HEK293T (cell line): ENCODE results near the gene NLGN4Y.

Source experiments
- ARNT ChIP-seq: fragments of 450-650 bp; IDR thresholded peaks from 2 replicates; pipeline ENCODE4 v1.6.1; 2017; ENCODE audit warnings: mild to moderate bottlenecking
- BHLHE40 ChIP-seq: fragments of 450-650 bp; IDR thresholded peaks from 2 replicates; pipeline ENCODE4 v1.6.1; 2016; ENCODE audit warnings: mild to moderate bottlenecking, moderate library complexity, borderline replicate concordance
- CTBP1 ChIP-seq: fragments of 450-650 bp; IDR thresholded peaks from 2 replicates; pipeline ENCODE4 v1.6.1; 2016; ENCODE audit warnings: borderline replicate concordance
- ELF4 ChIP-seq: fragments of 450-650 bp; IDR thresholded peaks from 2 replicates; pipeline ENCODE4 v1.6.1; 2017; ENCODE audit warnings: antibody characterized with exemption
- FOXA1 ChIP-seq: fragments of 450-650 bp; IDR thresholded peaks from 2 replicates; pipeline ENCODE4 v1.6.1; 2016; ENCODE audit warnings: mild to moderate bottlenecking
- FOXK2 ChIP-seq: fragments of 450-650 bp; IDR thresholded peaks from 2 replicates; pipeline ENCODE4 v1.6.1; 2016; ENCODE audit warnings: mild to moderate bottlenecking
- L3MBTL2 ChIP-seq: fragments of 450-650 bp; conservative IDR thresholded peaks from 2 replicates; pipeline ENCODE4 v1.6.1; 2016; ENCODE audit warnings: mild to moderate bottlenecking
- NFRKB ChIP-seq: fragments of 450-650 bp; IDR thresholded peaks from 2 replicates; pipeline ENCODE4 v1.6.1; 2016; ENCODE audit warnings: mild to moderate bottlenecking, moderate library complexity
- PKNOX1 ChIP-seq: fragments of 450-650 bp; IDR thresholded peaks from 2 replicates; pipeline ENCODE4 v1.6.1; 2016
- SP1 ChIP-seq: fragments of 450-650 bp; IDR thresholded peaks from 2 replicates; pipeline ENCODE4 v1.6.1; 2017
- SUZ12 ChIP-seq: fragments of 450-650 bp; IDR thresholded peaks from 2 replicates; pipeline ENCODE4 v1.6.1; 2016; ENCODE audit warnings: mild to moderate bottlenecking
- TARDBP ChIP-seq: fragments of 450-650 bp; IDR thresholded peaks from 2 replicates; pipeline ENCODE4 v1.6.1; 2016

DNA sequence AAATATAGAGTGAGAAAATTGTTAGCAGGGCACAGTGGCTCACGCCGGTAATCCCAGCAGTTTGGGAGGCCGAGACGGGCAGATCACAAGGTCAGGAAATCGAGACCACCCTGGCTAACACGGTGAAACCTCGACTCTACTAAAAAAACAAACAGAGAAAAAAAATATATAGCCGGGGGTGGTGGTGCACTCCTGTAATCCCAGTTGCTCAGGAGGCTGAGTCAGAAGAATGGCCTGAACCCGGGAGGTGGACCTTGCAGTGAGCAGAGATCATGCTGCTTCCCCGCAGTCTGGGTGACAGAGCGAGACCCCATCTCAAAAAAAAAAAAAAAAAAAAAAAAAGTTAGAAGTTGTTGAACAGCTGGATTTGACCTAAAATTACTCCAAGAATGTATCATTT is 269.3 kb downstream of the NLGN4Y start:
- no peak for TF ChIP-seq FOXA1
- no peak for TF ChIP-seq TARDBP
- no peak for TF ChIP-seq SUZ12
- TF ChIP-seq SP1 = no peak
- TF ChIP-seq ARNT = no peak
- TF ChIP-seq FOXK2 = no peak
- no peak for TF ChIP-seq BHLHE40
- no peak for TF ChIP-seq L3MBTL2
- TF ChIP-seq PKNOX1 = no peak
- TF ChIP-seq NFRKB = no peak
- TF ChIP-seq ELF4 = no peak
- TF ChIP-seq CTBP1 = no peak
